ENCODE measurements around the gene ABL1. TPM values are rescaled to one million over a fixed set of nuclear protein-coding genes. Genes with fewer than 3 reads are reported as not detected.

The ABL1 gene
- total RNA-seq, 4 donors from 2014 or later = 58.0 to 105 (median 78.6) TPM

- peak overlapping the region in 3 of 4 donors; percentile 70 to 90 (median 71) for H3K27ac ChIP-seq
- H3K9me3 ChIP-seq = no peaks in the 10 kb centered on the region
- H3K36me3 ChIP-seq = no peaks in the 10 kb centered on the region
- 78 to 81% methylated on average over 5 of the region's 5 CpGs for WGBS, 2 donors
- H3K4me3 ChIP-seq = no peak overlapping the region
- TF ChIP-seq, protein P1, sequence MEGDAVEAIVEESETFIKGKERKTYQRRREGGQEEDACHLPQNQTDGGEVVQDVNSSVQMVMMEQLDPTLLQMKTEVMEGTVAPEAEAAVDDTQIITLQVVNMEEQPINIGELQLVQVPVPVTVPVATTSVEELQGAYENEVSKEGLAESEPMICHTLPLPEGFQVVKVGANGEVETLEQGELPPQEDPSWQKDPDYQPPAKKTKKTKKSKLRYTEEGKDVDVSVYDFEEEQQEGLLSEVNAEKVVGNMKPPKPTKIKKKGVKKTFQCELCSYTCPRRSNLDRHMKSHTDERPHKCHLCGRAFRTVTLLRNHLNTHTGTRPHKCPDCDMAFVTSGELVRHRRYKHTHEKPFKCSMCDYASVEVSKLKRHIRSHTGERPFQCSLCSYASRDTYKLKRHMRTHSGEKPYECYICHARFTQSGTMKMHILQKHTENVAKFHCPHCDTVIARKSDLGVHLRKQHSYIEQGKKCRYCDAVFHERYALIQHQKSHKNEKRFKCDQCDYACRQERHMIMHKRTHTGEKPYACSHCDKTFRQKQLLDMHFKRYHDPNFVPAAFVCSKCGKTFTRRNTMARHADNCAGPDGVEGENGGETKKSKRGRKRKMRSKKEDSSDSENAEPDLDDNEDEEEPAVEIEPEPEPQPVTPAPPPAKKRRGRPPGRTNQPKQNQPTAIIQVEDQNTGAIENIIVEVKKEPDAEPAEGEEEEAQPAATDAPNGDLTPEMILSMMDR (IDR thresholded peaks at IDR 0.05) = no peak
- no peak for TF ChIP-seq EP300 (IDR thresholded peaks at IDR 0.05)
- no peak for DNase-seq (ENCODE audit: low spot score in 2 of 2)
- H3K27me3 ChIP-seq = no peaks in the 10 kb centered on the region
- peaks cover 0 to 37% (median 27%) of the 10 kb centered on the region in 4 donors for H3K4me1 ChIP-seq
Measured at GRCh38 chr9:130825809-130826208, 9.2 kb upstream of the ABL1 start.

- H3K4me3 ChIP-seq = no peak overlapping the region
- 78 to 87% methylated on average over 1 of the region's 1 CpG for WGBS, 2 donors
- DNase-seq (ENCODE audit: low spot score in 2 of 2) = no peak
- no peaks in the 10 kb centered on the region for H3K36me3 ChIP-seq
- no peaks in the 10 kb centered on the region for H3K27me3 ChIP-seq
- H3K9me3 ChIP-seq = no peaks in the 10 kb centered on the region
- peaks cover 0 to 43% (median 22%) of the 10 kb centered on the region in 4 donors for H3K4me1 ChIP-seq
- TF ChIP-seq EP300 (IDR thresholded peaks at IDR 0.05) (no peak), POLR2A (IDR thresholded peaks at IDR 0.05) (no peak)
- TF ChIP-seq, protein P1 (IDR thresholded peaks at IDR 0.05) = no peak
- H3K27ac ChIP-seq = no peak overlapping the region
Measured at GRCh38 chr9:130829762-130830161, 5.3 kb upstream of the ABL1 start.

DNA sequence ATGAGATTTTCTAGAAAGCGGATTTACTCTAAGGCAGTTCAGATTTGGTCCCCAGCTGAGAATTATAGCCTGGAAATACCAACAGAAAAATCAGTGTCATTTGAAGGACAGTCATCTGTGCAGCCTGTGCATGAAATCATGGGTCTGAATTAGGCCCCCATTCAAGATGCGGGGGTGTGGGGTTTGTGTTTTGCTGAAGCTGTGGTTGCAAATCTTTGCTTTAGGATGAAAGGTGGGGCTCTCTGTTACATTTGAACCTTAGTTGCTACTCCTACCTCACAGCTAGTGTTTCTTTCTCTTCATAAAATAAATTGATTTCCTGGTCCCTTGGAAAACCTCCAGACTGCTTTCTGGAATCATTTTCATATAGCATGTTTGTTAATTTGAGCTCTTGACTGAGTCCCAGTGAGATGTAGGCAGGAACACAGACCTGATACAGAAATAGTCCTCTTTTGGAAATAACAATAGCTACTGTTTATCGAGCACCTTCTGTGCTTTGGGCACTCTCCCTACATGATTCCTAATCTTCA, 4.8 kb upstream of the ABL1 start:
- H3K27ac ChIP-seq = no peak overlapping the region
- peaks cover 0 to 38% (median 17%) of the 10 kb centered on the region in 4 donors for H3K4me1 ChIP-seq
- H3K36me3 ChIP-seq = no peaks in the 10 kb centered on the region
- H3K27me3 ChIP-seq = no peaks in the 10 kb centered on the region
- no peak for DNase-seq (ENCODE audit: low spot score in 2 of 2)
- H3K4me3 ChIP-seq = no peak overlapping the region
- WGBS, 2 donors = 62 to 65% methylated on average over 3 of the region's 3 CpGs
- no peaks in the 10 kb centered on the region for H3K9me3 ChIP-seq
- TF ChIP-seq POLR2A (IDR thresholded peaks at IDR 0.05) = no peak
- no peak for TF ChIP-seq EP300 (IDR thresholded peaks at IDR 0.05)
- TF ChIP-seq, protein P1 (IDR thresholded peaks at IDR 0.05) = no peak

DNA sequence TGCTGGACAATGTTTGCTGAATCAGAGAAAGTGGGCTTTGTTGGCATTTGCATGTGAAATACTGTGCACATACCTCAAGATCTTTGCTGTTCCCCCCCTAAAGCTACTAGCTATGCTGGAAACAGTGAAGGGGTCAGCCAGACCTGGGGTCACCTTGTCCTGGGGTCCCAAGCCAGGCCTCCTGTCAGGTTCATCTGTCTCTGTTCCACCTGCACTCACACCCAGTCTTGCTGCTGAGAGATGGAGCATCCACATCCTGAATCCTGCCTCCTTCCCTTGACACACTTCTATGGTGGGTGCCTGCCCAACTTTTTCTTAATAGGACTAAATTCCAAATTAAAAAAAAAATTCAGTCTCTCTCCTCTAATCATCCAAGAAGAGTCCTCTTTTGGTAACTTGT, 4.0 kb upstream of the ABL1 start:
- Histone ChIP-seq H3K27me3 (no peaks in the 10 kb centered on the region), H3K4me3 (no peak overlapping the region), H3K27ac (no peak overlapping the region), H3K4me1 (peaks cover 0 to 31% (median 11%) of the 10 kb centered on the region in 4 donors), H3K9me3 (no peaks in the 10 kb centered on the region), H3K36me3 (no peaks in the 10 kb centered on the region)
- TF ChIP-seq EP300 (IDR thresholded peaks at IDR 0.05) = no peak
- TF ChIP-seq POLR2A (IDR thresholded peaks at IDR 0.05) = no peak
- TF ChIP-seq, protein P1 (IDR thresholded peaks at IDR 0.05) = no peak
- no peak for DNase-seq (ENCODE audit: low spot score in 2 of 2)

DNA sequence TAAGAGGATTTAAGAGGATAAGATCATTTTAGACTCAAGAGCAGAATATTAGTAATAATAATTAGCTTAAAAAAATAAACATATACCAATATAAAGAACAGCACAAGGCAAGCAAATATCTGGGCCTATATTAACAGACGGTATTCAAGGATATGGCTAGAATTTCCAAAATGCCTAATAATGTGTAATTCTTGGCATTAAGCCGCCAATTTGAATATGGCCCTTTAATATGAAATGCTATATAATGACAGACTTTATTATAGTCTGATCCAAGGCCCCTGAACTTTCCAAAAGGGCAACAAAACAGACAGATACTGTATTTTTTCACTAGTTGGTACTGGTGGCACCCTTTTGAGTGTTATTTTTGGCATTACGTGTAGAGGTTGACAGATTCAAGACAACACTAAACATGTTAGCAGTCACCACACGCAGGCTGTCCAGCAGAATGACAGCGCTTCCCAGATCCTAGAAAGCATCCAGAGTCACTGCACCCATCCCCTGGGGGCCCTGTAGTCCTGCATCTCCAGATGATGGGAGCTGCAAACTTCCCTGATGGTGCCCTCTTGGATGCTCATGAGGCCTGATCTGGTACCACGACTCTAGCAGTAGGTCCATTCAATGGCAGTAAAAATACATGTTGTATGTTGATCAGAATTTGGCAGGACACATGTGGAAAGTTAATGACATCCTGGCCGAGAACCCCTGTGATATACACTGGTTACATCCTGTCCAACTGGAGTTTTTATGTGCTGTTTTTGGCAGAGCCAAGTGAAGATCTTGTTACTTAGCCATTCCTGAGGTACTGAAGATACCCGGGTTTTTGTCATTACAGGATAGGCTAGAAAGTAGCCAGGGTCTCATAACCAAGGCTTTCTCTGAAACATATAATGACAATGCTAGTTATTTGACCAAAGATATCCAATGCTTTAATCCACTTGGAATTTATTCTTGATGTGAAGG, 1.7 kb upstream of the ABL1 start:
- Histone ChIP-seq H3K4me1 (peaks cover 0 to 50% (median 20%) of the 10 kb centered on the region in 4 donors), H3K27me3 (no peaks in the 10 kb centered on the region), H3K9me3 (no peaks in the 10 kb centered on the region), H3K36me3 (no peaks in the 10 kb centered on the region), H3K4me3 (no peak overlapping the region), H3K27ac (peak overlapping the region in 3 of 4 donors; percentile 89 to 96 (median 94))
- DNase-seq (ENCODE audit: low spot score in 2 of 2) = no peak
- WGBS, 2 donors = 52 to 58% methylated on average over 7 to 8 of the region's 8 CpGs
- TF ChIP-seq, protein P1 (IDR thresholded peaks at IDR 0.05) = no peak
- TF ChIP-seq EP300 (IDR thresholded peaks at IDR 0.05) = no peak
- no peak for TF ChIP-seq POLR2A (IDR thresholded peaks at IDR 0.05)
